Muscle of leg (tissue), 11 donors: ENCODE results near the gene ULBP1. TPM values are rescaled to one million over a fixed set of nuclear protein-coding genes. Genes with fewer than 3 reads are reported as not detected.
"Not testable (repeated sequence)": the region's sequence is repeated elsewhere in the genome, so short reads cannot be mapped to it uniquely, and the experiment has no call there.

Experiments used
- DNase-seq: peaks from one replicate; pipeline ENCODE4 v3.0.0; 2013
- H3K27ac ChIP-seq: one replicate; pipeline ENCODE4 v1.5.1; 2013; ENCODE audit warnings: mild to moderate bottlenecking, low read length, control low read depth
- H3K27me3 ChIP-seq: one replicate; pipeline ENCODE4 v1.6.1; 2013; ENCODE audit warnings: low read length; ENCODE audit not compliant: control insufficient read depth, insufficient read depth
- H3K36me3 ChIP-seq: one replicate; pipeline ENCODE4 v1.6.1; 2013; ENCODE audit warnings: low read length; ENCODE audit not compliant: control insufficient read depth, insufficient read depth
- H3K4me1 ChIP-seq: one replicate; pipeline ENCODE4 v1.6.1; 2013; ENCODE audit warnings: low read length; ENCODE audit not compliant: control insufficient read depth, insufficient read depth
- H3K4me3 ChIP-seq: one replicate; pipeline ENCODE4 v1.5.1; 2013; ENCODE audit warnings: low read length, control low read depth
- H3K9me3 ChIP-seq: replicated peaks from 2 replicates; pipeline ENCODE4 v1.6.1; 2013; ENCODE audit warnings: low read depth, low read length; ENCODE audit not compliant: control insufficient read depth
- WGBS: methylation state at CpG from one replicate; pipeline ENCODE4 v1.1.5; 2013; ENCODE audit warnings: missing lambda C conversion rate; ENCODE audit not compliant: insufficient coverage; 5-methylcytosine and 5-hydroxymethylcytosine counted together
- polyA plus RNA-seq, 8 donors: library from polyadenylated mRNA; unstranded; fragments of 120-200 nt; gene quantifications; one replicate each; pipeline versions ENCODE4 v1.2.1 to v1.2.3, GENCODE V29; 2013; ENCODE audit warnings: inconsistent platforms in 1 of 8, low replicate concordance in 1 of 8; ENCODE audit not compliant: insufficient read length in 8 of 8, insufficient read depth in 1 of 8
- total RNA-seq: library from RNA; stranded (reverse); fragments of 120-200 nt; gene quantifications from one replicate; pipeline ENCODE4 v1.2.4, GENCODE V29; 2013

Gene ULBP1
- total and polyA plus RNA-seq, 9 donors, result 0.13 to 0.71 (median 0.39) TPM

DNA sequence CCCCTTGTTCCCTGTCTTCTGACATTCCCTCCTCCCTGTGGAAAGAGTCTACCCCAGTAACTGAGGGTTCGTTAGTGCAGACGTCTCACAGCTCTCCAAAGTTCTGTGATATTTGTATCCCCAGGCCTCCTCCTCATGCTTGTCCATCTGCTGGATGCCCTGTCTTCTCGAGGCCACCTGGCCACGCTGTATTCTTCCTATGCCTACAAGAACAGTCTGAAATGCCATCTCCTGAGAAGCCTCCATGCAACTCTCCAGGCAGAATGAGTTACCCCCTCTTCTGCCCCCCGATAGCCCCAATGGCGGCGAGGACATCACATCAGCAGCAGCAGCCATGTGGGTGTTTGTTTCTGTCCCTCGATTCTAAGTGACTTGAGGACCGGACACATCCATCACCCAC is 12.6 kb upstream of the ULBP1 start:
- Histone ChIP-seq H3K4me3 (no peak overlapping the region), H3K27me3 (peaks cover 63% of the 10 kb centered on the region), H3K9me3 (no peaks in the 10 kb centered on the region), H3K27ac (no peak overlapping the region), H3K36me3 (no peaks in the 10 kb centered on the region), H3K4me1 (no peaks in the 10 kb centered on the region)
- WGBS, result 45% methylated on average over 4 of the region's 9 CpGs
- DNase-seq, result no peak

DNA sequence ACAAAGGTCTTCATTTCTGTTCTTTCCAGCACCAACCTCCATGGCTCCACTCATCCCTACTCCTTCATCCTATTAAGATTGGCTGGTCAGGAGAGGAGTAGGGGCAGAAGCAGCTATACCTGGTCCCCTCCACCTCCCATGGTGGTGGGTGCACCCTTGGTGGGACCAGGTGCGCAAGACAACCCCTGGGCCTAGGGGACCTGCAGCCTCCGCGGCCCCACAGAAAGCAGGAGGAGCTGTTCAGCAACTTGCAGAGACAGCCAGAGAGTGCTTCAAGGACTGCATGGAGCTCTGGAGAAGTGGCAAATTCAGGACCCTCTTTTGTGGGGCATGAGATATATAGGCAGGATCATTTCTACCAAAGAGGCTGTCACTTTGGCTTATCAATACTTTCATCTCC is 12.1 kb upstream of the ULBP1 start:
- Histone ChIP-seq H3K4me3 (no peak overlapping the region), H3K36me3 (no peaks in the 10 kb centered on the region), H3K9me3 (no peaks in the 10 kb centered on the region), H3K27me3 (peaks cover 62% of the 10 kb centered on the region), H3K4me1 (no peaks in the 10 kb centered on the region), H3K27ac (no peak overlapping the region)
- 70% methylated on average over 3 of the region's 3 CpGs for WGBS
- no peak for DNase-seq

GRCh38 chr6:149953390-149953789 is 10.4 kb upstream of the ULBP1 start:
- DNase-seq, H3K36me3 ChIP-seq, H3K9me3 ChIP-seq, H3K4me3 ChIP-seq, H3K27ac ChIP-seq, H3K4me1 ChIP-seq: not testable (repeated sequence)
- H3K27me3 ChIP-seq, result peaks cover 59% of the 10 kb centered on the region
- WGBS, result 34% methylated on average over 2 of the region's 2 CpGs

DNA sequence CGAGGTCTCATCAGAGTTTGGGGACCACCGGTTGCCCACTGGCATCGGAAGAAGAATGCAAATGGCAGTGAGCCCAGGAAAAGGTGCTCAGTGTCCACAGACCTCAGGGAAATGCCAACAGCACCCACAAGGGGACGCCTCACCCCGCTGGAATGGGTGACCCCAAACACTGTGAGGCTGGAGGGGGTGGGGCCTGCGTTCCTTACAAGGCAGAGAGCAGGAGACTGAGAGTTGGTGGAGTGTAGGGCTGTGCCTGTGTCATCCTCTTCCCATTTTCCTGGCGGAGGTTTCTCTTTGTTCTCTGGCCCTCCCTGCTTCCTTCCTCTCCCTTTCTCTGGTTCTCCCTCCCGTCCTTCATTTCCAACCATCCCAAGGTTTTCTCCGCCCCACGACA is 9.8 kb upstream of the ULBP1 start:
- WGBS, result no CpG with 5 or more reads among the region's 10 CpGs
- not testable (repeated sequence) for H3K9me3 ChIP-seq, H3K4me1 ChIP-seq, H3K4me3 ChIP-seq, H3K27ac ChIP-seq, DNase-seq, H3K36me3 ChIP-seq
- H3K27me3 ChIP-seq, result peaks cover 58% of the 10 kb centered on the region

- H3K27me3 ChIP-seq, result peaks cover 63% of the 10 kb centered on the region
- WGBS, result 0% methylated on average over 3 of the region's 53 CpGs
- not testable (repeated sequence) for DNase-seq, H3K4me3 ChIP-seq, H3K4me1 ChIP-seq, H3K27ac ChIP-seq, H3K36me3 ChIP-seq, H3K9me3 ChIP-seq
These were observed 9.3 kb upstream of the ULBP1 start for GRCh38 chr6:149954328-149954983.

GRCh38 chr6:149954984-149955653 is 8.6 kb upstream of the ULBP1 start:
- not testable (repeated sequence) for DNase-seq, H3K27ac ChIP-seq, H3K4me1 ChIP-seq, H3K36me3 ChIP-seq, H3K4me3 ChIP-seq, H3K9me3 ChIP-seq
- 14% methylated on average over 1 of the region's 21 CpGs for WGBS
- H3K27me3 ChIP-seq, result peaks cover 65% of the 10 kb centered on the region

DNA sequence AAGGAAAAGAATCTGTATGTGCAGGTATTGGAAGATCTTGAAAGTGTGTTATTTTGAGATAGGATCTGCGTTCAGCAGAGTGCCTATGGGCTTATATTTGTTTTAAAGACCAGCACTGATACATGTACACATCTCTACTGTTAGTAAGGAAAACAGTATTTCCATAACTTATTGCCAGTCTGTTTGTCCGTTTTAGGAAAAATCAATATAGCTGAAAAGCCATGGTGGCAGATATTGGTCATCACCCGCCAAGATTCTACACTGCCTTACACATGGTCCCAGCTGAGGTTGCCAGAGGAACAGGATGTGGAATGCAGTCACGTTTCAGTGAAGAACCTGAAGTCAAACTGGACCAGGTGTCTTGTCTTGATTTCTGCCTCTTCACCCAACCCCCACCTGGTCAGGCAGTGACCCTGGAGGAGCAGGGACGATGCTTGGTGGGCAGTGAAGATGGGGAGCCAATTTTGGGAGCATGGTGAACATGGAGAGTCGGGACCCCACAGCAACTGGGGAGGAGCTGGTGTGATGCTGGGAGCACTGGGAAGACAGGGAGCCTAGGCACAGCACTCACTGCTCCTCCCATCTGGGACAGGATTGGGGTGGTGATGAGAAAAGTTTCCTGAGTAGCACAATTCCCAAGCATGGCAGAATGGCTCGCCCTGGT is 8.0 kb upstream of the ULBP1 start:
- not testable (repeated sequence) for DNase-seq, H3K4me1 ChIP-seq, H3K9me3 ChIP-seq, H3K36me3 ChIP-seq, H3K27ac ChIP-seq, H3K4me3 ChIP-seq
- peaks cover 64% of the 10 kb centered on the region for H3K27me3 ChIP-seq
- WGBS, result 50% methylated on average over 1 of the region's 7 CpGs

GRCh38 chr6:149958124-149958523 is 5.6 kb upstream of the ULBP1 start:
- not testable (repeated sequence) for DNase-seq, H3K4me1 ChIP-seq, H3K27ac ChIP-seq, H3K36me3 ChIP-seq, H3K9me3 ChIP-seq, H3K4me3 ChIP-seq
- no CpG with 5 or more reads among the region's 3 CpGs for WGBS
- H3K27me3 ChIP-seq, result peaks cover 69% of the 10 kb centered on the region

- peaks cover 76% of the 10 kb centered on the region for H3K27me3 ChIP-seq
- H3K36me3 ChIP-seq, DNase-seq, H3K9me3 ChIP-seq, H3K27ac ChIP-seq, H3K4me3 ChIP-seq: not testable (repeated sequence)
- no CpG with 5 or more reads among the region's 4 CpGs for WGBS
- peaks cover 18% of the 10 kb centered on the region for H3K4me1 ChIP-seq
These were observed 3.9 kb upstream of the ULBP1 start for GRCh38 chr6:149959806-149960205.

DNA sequence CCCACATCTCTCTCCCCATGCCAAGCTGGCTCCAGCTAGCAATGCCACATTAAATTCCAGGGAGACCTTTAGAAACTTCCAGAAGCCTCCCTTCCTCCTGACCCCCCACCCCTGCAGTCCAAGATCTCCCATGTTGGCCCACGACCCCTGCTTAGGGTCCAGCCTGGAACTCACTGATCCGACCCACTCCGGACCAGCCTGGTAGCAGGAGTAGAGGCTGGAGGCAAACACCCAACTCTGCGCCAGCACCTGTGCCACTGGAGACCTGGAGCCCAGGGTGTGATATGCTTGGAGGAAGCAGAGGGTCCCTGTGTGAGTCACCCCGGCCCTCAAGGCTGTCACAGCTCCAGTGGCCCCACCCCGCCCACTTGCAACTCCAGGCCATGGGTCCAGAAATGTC is 3.3 kb upstream of the ULBP1 start:
- 88% methylated on average over 4 of the region's 6 CpGs for WGBS
- no peak overlapping the region for H3K4me3 ChIP-seq
- DNase-seq, result no peak
- no peak overlapping the region for H3K27ac ChIP-seq
- no peaks in the 10 kb centered on the region for H3K36me3 ChIP-seq
- H3K27me3 ChIP-seq, result peaks cover 78% of the 10 kb centered on the region
- H3K9me3 ChIP-seq, result no peaks in the 10 kb centered on the region
- H3K4me1 ChIP-seq, result peaks cover 25% of the 10 kb centered on the region
